Keratinocyte (primary cell): ENCODE measurements around the gene MKS1. TPM values are rescaled to one million over a fixed set of nuclear protein-coding genes. Genes with fewer than 3 reads are reported as not detected.

Source experiments
- DNase-seq: peaks from one replicate; pipeline ENCODE4 v3.0.0-alpha.2; 2011; ENCODE audit warnings: low read depth, missing footprints, low spot score
- FAIRE-seq: peaks from 2 replicates; lab custom pipeline; 2011; peaks lifted over from hg19 to GRCh38; lab: Jason Lieb, UNC
- H2AFZ ChIP-seq: 2 replicates; pipeline ENCODE4 v1.6.0; 2012; ENCODE audit warnings: low read length, control low read depth, inconsistent platforms; ENCODE audit not compliant: control insufficient read depth
- H3K27ac ChIP-seq: 2 replicates; pipeline ENCODE4 v1.5.1; 2011; ENCODE audit warnings: low read length; ENCODE audit not compliant: control insufficient read depth, insufficient read depth
- H3K27me3 ChIP-seq: 3 replicates; pipeline ENCODE4 v1.6.0; 2011; ENCODE audit warnings: low read length; ENCODE audit not compliant: control insufficient read depth, insufficient read depth; ENCODE audit errors: extremely low read depth
- H3K36me3 ChIP-seq, 2 experiments: 2 replicates in 1 of 2; 3 replicates in 1 of 2; pipeline ENCODE4 v1.5.1; 2011; ENCODE audit warnings: low read length in 2 of 2, mild to moderate bottlenecking in 1 of 2; ENCODE audit not compliant: control insufficient read depth in 2 of 2, insufficient read depth in 2 of 2; ENCODE audit errors: extremely low read depth in 1 of 2
- H3K4me1 ChIP-seq: 3 replicates; pipeline ENCODE4 v1.5.1; 2011; ENCODE audit warnings: low read length; ENCODE audit not compliant: control insufficient read depth, insufficient read depth; ENCODE audit errors: extremely low read depth
- H3K4me2 ChIP-seq: 3 replicates; pipeline ENCODE4 v1.6.0; 2011; ENCODE audit warnings: low read depth, low read length; ENCODE audit not compliant: control insufficient read depth, insufficient read depth; ENCODE audit errors: extremely low read depth
- H3K4me3 ChIP-seq, 3 experiments: fragments of 200-600 bp in 1 of 3; sonication (generic) in 1 of 3; 2 replicates in 2 of 3; 3 replicates in 1 of 3; pipeline ENCODE4 v1.5.1; 2011 to 2016; ENCODE audit warnings: low read length in 3 of 3, mild to moderate bottlenecking in 3 of 3, control low read depth in 2 of 3, inconsistent platforms in 1 of 3, low read depth in 1 of 3, mixed read lengths in 1 of 3, mixed run types in 1 of 3, moderate library complexity in 1 of 3; ENCODE audit not compliant: control insufficient read depth in 2 of 3, insufficient read depth in 2 of 3; ENCODE audit errors: extremely low read depth in 1 of 3
- H3K79me2 ChIP-seq: 2 replicates; pipeline ENCODE4 v1.6.0; 2012; ENCODE audit warnings: low read length; ENCODE audit not compliant: control insufficient read depth, insufficient read depth
- H3K9ac ChIP-seq: 3 replicates; pipeline ENCODE4 v1.6.0; 2011; ENCODE audit warnings: low read length; ENCODE audit not compliant: control insufficient read depth, insufficient read depth; ENCODE audit errors: extremely low read depth
- H3K9me1 ChIP-seq: 3 replicates; pipeline ENCODE4 v1.6.0; 2011; ENCODE audit warnings: low read length; ENCODE audit not compliant: control insufficient read depth, insufficient read depth; ENCODE audit errors: extremely low read depth
- H3K9me3 ChIP-seq: 2 replicates; pipeline ENCODE4 v1.5.1; 2012; ENCODE audit warnings: low read depth, low read length; ENCODE audit not compliant: control insufficient read depth
- H4K20me1 ChIP-seq: 3 replicates; pipeline ENCODE4 v1.6.0; 2011; ENCODE audit warnings: low read length; ENCODE audit not compliant: control insufficient read depth, insufficient read depth; ENCODE audit errors: extremely low read depth
- CTCF ChIP-seq, 3 experiments: IDR thresholded peaks in 1 of 3; conservative IDR thresholded peaks in 1 of 3; optimal IDR thresholded peaks in 1 of 3; 2 replicates in 2 of 3; 3 replicates in 1 of 3; pipeline versions ENCODE3 to v1.5.1; 2011; ENCODE audit warnings: low read length in 3 of 3, mild to moderate bottlenecking in 3 of 3, moderate library complexity in 2 of 3, control low read depth in 1 of 3, inconsistent platforms in 1 of 3; ENCODE audit not compliant: insufficient read depth in 2 of 3; ENCODE audit errors: extremely low read depth in 1 of 3
- EZH2 ChIP-seq: IDR thresholded peaks from one replicate; pipeline ENCODE4 v1.6.1; 2012; ENCODE audit warnings: inconsistent platforms, mild to moderate bottlenecking, low read length, moderate library complexity
- dilution Hi-C: fragments of 300-500 bp; cut with MboI; formaldehyde crosslinking; loops from one replicate; pipeline ENCODE4 v1.7.0; 2020; ENCODE audit warnings: low sequenced_read_pairs; ENCODE audit not compliant: extremely low pct_ligation_motif_present
- polyA plus RNA-seq, 5 experiments: library from polyadenylated mRNA; depleted of rRNA in 3 of 5; stranded (reverse) in 3 of 5; stranded (forward) in 1 of 5; unstranded in 1 of 5; fragments of >200 nt; gene quantifications; 1 replicate in 1 of 5; 2 replicates in 3 of 5; 3 replicates in 1 of 5; pipeline versions ENCODE4 v1.2.1 to v1.2.3, GENCODE V29; 2011 to 2012; ENCODE audit warnings: missing spikeins in 2 of 5, low read depth in 1 of 5, low replicate concordance in 1 of 5

Gene MKS1
- polyA plus RNA-seq, 1 donor (not counting 4 experiments of a cell fraction or from before 2014, with no cell fraction given): 12.2 TPM

DNA sequence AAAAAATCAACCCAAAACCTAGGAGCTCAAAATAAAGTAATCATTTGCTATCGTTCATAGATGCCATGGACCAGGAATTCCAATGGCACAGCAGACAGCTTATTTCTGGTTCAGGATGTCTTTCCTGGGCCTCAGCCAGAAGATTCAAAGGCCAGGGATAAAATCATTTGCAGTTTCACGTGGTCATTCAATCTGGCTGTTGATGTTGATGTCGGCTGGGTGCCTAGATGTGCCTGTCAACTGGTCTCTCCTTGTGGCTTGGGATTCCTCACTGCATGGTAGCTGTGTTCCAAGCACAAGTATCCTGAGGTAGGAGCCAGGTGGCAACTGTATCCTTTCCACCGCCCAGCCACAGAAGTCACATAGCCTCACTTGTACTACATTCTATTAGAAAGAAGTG is 37.3 kb downstream of the MKS1 start:
- dilution Hi-C loops: no loop called here
- Histone ChIP-seq H3K4me2 (no peak overlapping the region), H3K4me3 (no peak overlapping the region), H3K9ac (no peak overlapping the region), H3K4me1 (peaks cover 6% of the 10 kb centered on the region), H3K9me3 (no peaks in the 10 kb centered on the region), H3K27me3 (peaks cover 4% of the 10 kb centered on the region), H3K9me1 (no peaks in the 10 kb centered on the region), H3K27ac (no peak overlapping the region), H3K79me2 (no peaks in the 10 kb centered on the region), H3K36me3 (no peaks in the 10 kb centered on the region), H4K20me1 (no peaks in the 10 kb centered on the region), H2AFZ (no peak overlapping the region)
- TF ChIP-seq CTCF (optimal IDR thresholded peaks at IDR 0.05 in 1 of 3, IDR thresholded peaks at IDR 0.05 in 1 of 3, conservative IDR thresholded peaks at IDR 0.05 in 1 of 3; ENCODE audit: extremely low read depth in 1 of 3, insufficient read depth in 2 of 3, low read length in 3 of 3) (no peak), EZH2 (no peak)
- DNase-seq (no peak), FAIRE-seq (no peak)

DNA sequence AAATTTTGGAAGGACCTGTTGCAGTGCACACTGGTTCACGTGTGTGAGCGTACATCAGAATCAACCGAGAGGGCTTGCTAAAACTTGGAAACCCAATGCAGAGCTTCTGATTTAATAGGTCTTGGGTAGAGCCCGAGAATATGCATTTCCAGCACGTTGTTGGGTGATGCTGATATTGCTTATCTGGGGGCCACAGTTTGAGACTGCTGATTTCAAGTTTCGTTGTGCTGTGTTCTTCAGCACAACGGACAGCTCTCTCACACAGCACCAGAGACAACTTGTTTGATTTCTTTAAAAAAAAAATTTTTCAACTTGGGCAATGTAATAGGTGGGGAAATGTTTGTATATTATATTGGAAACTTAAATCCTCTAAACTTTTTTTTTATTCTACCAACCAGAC is 42.9 kb downstream of the MKS1 start:
- DNase-seq (no peak), FAIRE-seq (no peak)
- H2AFZ ChIP-seq: no peak overlapping the region
- H3K4me1 ChIP-seq: no peaks in the 10 kb centered on the region
- H3K9me1 ChIP-seq: no peaks in the 10 kb centered on the region
- no peak overlapping the region for H3K9ac ChIP-seq
- dilution Hi-C loops: no loop called here
- no peak overlapping the region for H3K27ac ChIP-seq
- H3K9me3 ChIP-seq: no peaks in the 10 kb centered on the region
- H3K4me2 ChIP-seq: no peak overlapping the region
- no peaks in the 10 kb centered on the region for H3K36me3 ChIP-seq
- TF ChIP-seq EZH2 (no peak), CTCF (optimal IDR thresholded peaks at IDR 0.05 in 1 of 3, IDR thresholded peaks at IDR 0.05 in 1 of 3, conservative IDR thresholded peaks at IDR 0.05 in 1 of 3; ENCODE audit: extremely low read depth in 1 of 3, insufficient read depth in 2 of 3, low read length in 3 of 3) (no peak)
- H3K27me3 ChIP-seq: peaks cover 4% of the 10 kb centered on the region
- H3K4me3 ChIP-seq: no peak overlapping the region
- H4K20me1 ChIP-seq: no peaks in the 10 kb centered on the region
- H3K79me2 ChIP-seq: no peaks in the 10 kb centered on the region
